PFSK-1 (cell line): ENCODE measurements around the gene CA4.

ENCODE experiments used
- POLR2AphosphoS5 ChIP-seq: IDR thresholded peaks from 2 replicates; pipeline ENCODE4 v1.6.1; 2012; ENCODE audit warnings: low read depth, mild to moderate bottlenecking, control low read depth, low read length, moderate library complexity
- REST ChIP-seq, 2 experiments: IDR thresholded peaks; 2 replicates each; pipeline versions ENCODE4 v1.6.1 to v1.8.0; 2011 to 2012; ENCODE audit warnings: low read depth in 2 of 2, low read length in 2 of 2, control low read depth in 1 of 2, inconsistent platforms in 1 of 2, mild to moderate bottlenecking in 1 of 2, moderate library complexity in 1 of 2; ENCODE audit not compliant: insufficient read depth in 1 of 2
- SIN3A ChIP-seq: IDR thresholded peaks from 2 replicates; pipeline ENCODE4 v1.6.1; 2012; ENCODE audit warnings: mild to moderate bottlenecking, low read length, moderate library complexity, borderline replicate concordance; ENCODE audit not compliant: insufficient read depth
- TAF1 ChIP-seq: IDR thresholded peaks from 2 replicates; pipeline ENCODE4 v1.6.1; 2012; ENCODE audit warnings: low read length, control low read depth, borderline replicate concordance; ENCODE audit not compliant: insufficient read depth

GRCh38 chr17:60146206-60146605, 3.6 kb upstream of the CA4 start:
- TF ChIP-seq POLR2AphosphoS5: no peak
- TF ChIP-seq REST (IDR thresholded peaks at IDR 0.05; ENCODE audit: insufficient read depth in 1 of 2, low read depth in 2 of 2, low read length in 2 of 2): no peak
- no peak for TF ChIP-seq SIN3A
- no peak for TF ChIP-seq TAF1
